ENCODE data around the gene PPP1R1B. TPM values are rescaled to one million over a fixed set of nuclear protein-coding genes. Genes with fewer than 3 reads are reported as not detected.

PPP1R1B gene
- total RNA-seq, 1 donor from 2014 or later = not detected

GRCh38 chr17:39614545-39615157 lies 12.1 kb upstream of the PPP1R1B start:
- intact Hi-C loops (cut with micrococcal nuclease) = no loop called here

DNA sequence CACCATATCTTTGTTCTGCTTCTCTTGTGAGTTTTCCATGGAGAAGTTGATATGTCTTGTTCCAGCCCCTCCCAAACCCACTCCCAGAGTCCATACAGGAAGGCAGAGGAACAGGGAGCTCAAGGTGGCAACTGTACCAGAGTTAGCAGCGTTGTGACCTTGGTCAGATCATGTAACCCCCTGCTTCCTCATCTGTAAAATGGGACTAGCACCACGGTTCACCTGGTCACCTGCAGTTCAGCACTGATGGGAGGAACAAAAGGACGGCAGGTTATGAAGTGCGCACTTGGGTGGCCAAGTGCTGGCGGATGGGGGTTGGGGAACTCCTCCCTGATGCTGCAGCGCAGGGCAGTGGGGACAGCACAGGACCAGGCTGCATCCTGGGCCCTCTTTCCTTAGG lies 11.3 kb upstream of the PPP1R1B start:
- intact Hi-C loops (cut with micrococcal nuclease) = no loop called here

DNA sequence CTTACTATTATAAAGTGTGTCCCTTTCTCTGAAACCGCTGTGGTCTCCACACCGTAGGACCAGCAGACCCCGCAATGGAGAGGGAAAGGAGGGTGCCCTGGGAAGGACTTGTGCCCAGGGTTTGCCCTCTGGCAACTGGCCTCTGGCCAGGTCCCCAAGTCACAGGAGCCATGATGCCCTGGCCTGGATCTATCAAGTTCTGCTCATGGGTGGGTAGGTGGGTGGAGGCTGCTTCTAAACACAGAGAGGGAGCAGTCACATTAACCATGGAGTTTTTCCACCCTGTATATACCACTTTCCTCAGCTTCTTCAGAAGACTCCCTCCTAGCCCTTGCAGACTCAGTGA lies 9.7 kb upstream of the PPP1R1B start:
- intact Hi-C loops (cut with micrococcal nuclease) = no loop called here

DNA sequence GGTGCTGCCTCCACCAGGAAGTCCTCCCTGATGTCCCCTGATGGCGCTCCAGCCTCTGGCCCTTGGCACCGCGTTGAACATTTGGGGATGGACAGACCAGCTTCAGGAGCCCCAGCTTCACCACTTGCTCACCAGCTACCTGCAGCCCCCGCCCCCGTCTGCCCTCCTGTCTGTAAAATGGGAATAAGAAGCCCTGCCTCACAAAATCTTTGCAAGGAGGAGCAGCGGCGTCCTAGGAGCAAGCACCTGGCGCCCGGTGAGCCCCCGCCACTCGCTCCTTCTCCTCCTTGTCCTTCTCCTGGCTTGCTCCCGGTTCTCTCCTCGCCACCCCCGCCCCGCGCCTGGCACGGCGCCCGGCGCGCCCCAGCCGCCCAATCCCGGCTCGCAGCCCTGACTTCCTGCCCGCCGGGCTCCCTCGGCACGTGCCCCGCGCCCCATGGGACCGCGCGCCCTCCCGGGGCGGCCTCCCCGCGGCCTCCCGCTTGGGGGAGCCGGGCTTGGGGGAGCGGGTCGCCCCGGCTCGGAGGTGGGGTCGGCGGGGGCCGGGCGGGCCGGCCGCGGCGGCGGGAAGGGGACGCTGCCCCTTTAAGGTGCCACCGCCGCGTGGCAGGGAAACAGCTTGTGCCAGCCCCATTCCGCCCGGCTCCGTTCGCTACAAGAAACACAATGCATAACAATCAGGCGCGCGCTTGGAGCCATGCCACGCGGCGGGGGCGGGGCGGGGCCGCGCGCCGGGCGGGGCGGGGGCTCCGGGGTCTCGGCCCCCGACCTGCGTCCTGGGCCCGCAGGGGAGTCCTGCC lies 9.1 kb upstream of the PPP1R1B start:
- intact Hi-C loops (cut with micrococcal nuclease) = no loop called here

DNA sequence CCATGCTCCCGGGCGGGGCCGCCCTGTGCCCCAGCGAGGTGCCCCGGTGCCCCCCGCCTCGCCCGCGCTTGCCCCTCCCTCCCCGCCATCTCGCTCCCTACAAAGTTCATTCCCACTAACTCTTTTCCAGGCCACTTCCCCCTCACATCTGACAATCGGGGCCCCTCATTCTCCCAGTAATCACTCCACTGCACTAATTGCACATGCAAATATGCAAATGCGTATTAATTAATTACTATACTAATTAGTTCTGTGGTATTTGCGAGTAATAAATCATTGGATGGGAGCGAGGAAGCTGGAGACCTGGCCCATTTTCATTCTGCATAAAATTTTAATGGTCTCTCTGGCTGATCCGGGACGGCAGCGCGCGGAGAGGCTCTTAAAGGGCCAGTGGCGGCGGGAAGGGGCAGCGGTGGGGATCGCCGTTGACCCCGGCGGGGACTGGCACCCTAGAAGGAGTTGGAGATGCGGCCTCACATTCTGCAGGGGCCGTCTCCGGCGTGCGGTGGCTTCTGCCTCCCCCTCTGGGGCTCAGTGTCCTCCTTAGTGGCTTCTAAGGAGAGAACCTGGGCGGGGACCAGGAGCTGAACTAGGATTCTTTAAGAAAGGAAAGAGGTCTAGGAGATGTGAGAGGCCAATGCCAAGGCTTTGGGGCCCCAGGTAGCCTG lies 8.4 kb upstream of the PPP1R1B start:
- intact Hi-C loops (cut with micrococcal nuclease) = no loop called here

- intact Hi-C loops (cut with micrococcal nuclease) = no loop called here
Measured at GRCh38 chr17:39618956-39619785, 7.6 kb upstream of the PPP1R1B start.

DNA sequence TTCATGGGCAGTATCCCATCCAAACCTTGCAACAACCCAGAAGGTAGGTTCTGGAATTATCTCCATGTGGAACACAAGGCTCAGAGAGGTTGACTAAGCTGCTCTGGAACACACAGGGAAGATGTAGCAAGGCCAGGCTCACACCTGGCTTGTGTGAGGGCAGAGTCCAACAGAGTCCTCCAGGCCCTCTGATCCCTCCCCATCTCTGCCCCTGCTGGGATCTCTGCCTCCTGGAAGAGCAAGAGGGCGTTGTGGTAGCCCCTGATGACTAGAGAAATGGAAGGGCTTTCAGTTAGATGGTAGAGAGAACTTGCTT lies 7.0 kb upstream of the PPP1R1B start:
- intact Hi-C loops (cut with micrococcal nuclease) = no loop called here

DNA sequence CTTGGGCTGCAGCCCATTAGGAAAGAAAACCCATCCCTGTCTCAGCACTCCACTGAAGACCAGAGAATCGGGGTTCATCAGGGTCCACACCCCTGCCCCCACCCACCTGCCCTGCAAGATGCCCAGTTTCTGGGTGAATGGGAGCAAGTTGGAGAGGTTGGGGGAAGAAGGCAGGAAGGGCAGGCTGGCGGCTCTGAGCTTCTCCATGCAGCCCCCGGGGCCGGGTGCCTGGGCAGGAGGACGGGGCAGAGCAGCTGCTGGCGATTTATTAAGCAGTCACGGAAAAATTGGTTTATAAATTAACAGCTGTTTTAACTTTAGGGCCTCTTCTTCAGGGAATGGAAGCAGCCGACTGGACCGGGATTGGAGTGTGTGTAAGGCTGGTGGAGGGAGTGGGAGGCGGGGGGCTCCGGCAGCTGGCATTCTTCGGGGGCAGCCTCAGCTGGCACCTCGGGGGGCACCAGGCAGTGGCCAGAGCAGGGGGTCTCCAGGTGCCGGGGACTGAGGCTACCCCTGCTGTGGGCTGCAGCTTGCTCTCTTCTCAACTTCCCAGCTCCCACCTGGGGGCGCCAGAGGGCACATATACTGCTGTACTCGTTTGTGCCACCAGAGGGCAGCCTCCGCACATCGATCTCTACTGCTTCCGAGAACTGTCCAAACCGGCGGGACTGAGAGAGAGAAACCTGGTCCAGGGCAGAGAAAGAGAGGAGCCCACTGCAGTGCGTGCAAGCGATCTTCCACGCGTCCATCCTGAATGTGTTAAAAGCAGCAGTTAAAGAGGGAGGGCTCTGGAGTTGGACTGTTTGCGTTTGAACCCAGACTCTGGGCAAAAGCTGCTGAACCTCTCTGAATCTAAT lies 5.0 kb upstream of the PPP1R1B start:
- intact Hi-C loops (cut with micrococcal nuclease) = loop anchor here (1.0 kb wide), 4 partner anchors 133 to 406 kb away; partner anchors contain the start of genes IKZF3 and PSMD3

DNA sequence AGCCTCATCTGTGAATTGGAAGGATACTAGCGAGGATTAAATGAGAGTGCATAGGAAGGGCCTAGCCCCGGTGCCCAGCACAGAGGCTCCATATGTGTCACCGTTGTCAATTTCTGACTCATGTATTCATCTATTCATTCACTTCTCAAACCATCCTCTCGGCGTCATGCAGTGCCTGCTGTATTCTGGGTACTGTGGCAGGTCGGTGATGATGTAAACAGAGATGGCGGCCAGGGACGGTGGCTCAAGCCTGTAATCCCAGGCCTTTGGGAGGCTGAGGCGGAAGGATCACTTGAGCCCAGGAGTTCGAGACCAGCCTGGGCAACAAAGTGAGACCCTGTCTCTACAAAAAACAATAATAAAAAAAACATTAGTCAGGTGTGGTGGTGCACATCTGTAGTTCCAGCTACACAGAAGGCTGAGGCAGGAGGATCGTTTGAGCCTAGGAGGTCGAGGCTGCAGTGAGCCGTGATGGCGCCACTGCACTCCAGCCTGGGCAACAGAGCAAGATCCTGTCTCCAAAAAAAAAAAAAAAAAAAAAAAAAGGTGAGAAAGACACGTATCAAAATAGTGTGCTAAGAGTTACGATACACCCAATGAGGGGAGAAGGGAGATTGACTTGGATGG lies 4.3 kb upstream of the PPP1R1B start:
- intact Hi-C loops (cut with micrococcal nuclease) = loop anchor here (1.0 kb wide), 5 partner anchors 74 to 405 kb away; partner anchors contain the start of genes IKZF3 and PSMD3

- intact Hi-C loops (cut with micrococcal nuclease) = loop anchor here (1.0 kb wide), 1 partner anchor 75 kb away; no protein-coding TSS in a partner anchor
Measured at GRCh38 chr17:39623356-39623950, 3.3 kb upstream of the PPP1R1B start.

- intact Hi-C loops (cut with micrococcal nuclease) = no loop called here
Measured at GRCh38 chr17:39624313-39624712, 2.4 kb upstream of the PPP1R1B start.

- intact Hi-C loops (cut with micrococcal nuclease) = no loop called here
Measured at GRCh38 chr17:39625198-39625785, 1.5 kb upstream of the PPP1R1B start.

DNA sequence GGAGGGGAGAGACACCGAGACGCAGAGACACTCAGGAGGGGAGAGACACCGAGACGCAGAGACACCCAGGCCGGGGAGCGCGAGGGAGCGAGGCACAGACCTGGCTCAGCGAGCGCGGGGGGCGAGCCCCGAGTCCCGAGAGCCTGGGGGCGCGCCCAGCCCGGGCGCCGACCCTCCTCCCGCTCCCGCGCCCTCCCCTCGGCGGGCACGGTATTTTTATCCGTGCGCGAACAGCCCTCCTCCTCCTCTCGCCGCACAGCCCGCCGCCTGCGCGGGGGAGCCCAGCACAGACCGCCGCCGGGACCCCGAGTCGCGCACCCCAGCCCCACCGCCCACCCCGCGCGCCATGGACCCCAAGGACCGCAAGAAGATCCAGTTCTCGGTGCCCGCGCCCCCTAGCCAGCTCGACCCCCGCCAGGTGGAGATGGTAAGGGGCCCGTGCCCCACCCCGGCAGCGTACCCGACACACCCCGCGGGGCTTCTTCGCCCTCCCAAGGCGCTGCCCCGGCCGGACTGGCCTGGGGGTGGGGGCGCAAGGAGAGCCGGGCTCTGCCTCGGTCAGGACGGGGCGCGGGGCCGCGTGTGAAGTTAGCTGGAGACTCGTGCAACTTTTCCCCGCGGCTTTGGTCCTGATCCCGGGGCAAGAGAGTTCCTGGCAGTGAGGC lies 427 bp downstream of the PPP1R1B start:
- intact Hi-C loops (cut with micrococcal nuclease) = no loop called here

DNA sequence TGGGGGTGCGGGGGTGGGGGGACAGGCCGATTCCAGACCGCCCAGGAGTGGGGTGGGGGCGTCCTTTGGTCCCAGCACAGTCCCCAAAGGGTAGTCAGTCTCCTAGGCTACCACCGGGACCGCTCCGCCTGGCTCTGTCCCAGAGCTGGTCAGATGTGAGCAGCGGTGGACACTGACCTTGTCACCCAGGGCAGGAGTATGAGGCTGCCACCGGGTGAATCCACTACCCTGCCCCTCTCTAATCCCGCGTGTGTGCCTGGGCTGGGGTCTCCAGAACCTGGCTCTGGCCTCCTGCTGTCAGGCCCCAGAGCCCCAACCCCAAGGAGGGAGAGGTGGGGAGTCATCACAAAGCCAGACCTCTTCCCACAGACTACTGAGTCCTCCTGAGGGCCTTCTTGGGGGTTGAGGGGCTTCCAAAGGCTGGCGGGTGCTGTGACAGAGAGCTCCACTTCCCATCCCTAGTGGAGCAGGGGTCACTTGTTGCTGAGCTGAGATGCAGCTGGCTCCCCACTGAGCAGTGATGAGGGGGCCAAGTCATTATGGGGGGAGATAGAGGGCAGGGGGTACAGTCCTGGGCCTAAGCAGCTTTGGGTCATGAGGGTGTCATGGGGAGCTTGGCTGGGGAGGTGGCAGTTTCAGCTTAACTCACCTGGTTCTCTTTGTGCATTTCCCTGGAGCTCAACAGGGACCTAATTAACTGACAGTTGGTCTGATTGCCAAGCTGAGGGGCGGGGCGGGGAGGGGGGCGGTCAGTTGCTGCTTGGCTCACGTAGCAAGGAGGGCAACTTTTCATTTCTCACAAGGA lies 1.2 kb downstream of the PPP1R1B start:
- intact Hi-C loops (cut with micrococcal nuclease) = no loop called here

DNA sequence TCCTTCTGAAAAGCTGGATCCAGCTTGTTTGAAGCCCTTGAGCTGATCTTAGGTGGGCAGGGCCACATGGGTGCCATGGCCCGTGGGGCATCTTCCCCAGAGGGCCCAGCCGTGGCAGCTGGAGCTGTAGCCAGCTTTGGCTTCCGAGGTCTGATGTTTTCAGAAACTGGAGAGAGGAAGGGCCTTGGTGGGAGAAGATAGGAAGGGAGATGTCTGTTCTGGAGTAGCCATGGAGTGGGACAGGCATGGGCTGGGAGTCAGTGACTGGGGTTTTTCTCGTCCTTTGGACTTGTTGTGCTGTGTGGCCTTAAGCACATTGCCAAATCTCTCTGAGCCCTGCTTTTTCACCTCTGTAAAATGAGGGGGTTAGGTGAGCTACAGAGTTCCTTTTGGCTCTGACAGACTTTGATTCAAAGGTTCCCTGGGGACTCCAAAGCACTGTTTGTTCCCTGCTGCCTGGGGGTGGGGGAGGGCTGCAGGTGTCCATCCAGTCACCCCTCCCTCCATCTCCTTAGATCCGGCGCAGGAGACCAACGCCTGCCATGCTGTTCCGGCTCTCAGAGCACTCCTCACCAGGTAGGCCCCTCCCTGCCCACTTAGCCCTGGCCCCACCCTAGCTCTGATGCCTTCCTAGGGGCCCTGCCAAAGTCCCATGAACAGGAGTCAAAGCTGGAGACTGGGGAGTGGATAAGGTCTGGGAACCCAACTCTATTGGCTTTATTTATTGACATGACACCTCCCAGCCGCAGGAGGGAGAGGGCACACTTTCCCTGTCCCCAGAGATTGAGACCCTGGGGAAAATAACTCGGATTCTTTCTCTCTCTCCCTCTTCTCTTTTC lies 2.1 kb downstream of the PPP1R1B start:
- intact Hi-C loops (cut with micrococcal nuclease) = no loop called here

DNA sequence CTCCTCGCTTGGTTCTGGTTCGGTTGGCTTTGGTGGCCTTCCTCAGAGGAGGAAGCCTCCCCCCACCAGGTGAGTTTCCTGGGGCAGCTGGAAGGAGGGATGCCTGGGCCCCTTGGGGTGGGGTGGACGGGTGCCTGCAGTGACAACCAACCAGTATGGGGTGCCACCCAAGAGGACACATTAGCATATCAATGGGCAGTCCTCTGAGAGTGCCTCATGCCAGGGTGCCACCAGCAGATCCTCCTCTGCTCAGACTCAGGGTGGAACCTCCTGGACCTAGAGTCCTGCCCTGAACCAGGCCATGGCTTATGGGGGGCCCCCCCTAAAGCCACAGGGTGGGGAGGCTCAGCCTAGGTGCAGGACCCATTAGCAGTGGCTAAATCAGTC lies 2.7 kb downstream of the PPP1R1B start:
- intact Hi-C loops (cut with micrococcal nuclease) = no loop called here

DNA sequence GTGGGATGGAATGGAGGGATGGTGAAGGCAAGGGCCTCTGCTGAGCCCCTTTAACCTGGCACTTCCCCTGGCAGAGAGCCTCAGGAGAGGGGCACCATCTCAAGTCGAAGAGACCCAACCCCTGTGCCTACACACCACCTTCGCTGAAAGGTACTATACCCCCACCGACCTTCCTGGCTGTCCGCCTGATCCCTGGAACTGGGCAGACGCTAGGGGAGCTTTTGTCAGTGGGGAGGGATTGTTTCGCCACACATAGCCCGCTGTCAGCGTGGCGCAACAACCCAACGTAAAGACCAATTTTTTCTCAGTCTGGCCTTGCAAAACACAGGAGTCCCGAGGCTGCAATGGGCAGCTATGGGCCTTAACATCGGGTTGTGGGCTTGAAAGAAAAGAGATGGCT lies 3.1 kb downstream of the PPP1R1B start:
- intact Hi-C loops (cut with micrococcal nuclease) = loop anchor here (10.0 kb wide), 1 partner anchor 325 kb away; no protein-coding TSS in a partner anchor
